Neuronal stem cell (in vitro differentiated cells): ENCODE measurements around the gene AGER.

Source experiments
- DNase-seq: peaks from one replicate; pipeline ENCODE4 v3.0.0-alpha.2; 2013; ENCODE audit warnings: low spot score
- H2AFZ ChIP-seq: one replicate; pipeline ENCODE4 v1.6.1; 2013; ENCODE audit warnings: mild to moderate bottlenecking, low read length, inconsistent platforms
- H2AK5ac ChIP-seq: 2 replicates; pipeline ENCODE4 v1.6.1; 2013; ENCODE audit warnings: low read depth, mild to moderate bottlenecking, inconsistent platforms, low read length, moderate library complexity, mixed read lengths
- H2BK120ac ChIP-seq: 2 replicates; pipeline ENCODE4 v1.6.1; 2013; ENCODE audit warnings: low read depth, mild to moderate bottlenecking, inconsistent platforms, low read length, moderate library complexity, mixed read lengths
- H2BK12ac ChIP-seq: one replicate; pipeline ENCODE4 v1.6.1; 2013; ENCODE audit warnings: low read length, inconsistent platforms
- H2BK15ac ChIP-seq: 2 replicates; pipeline ENCODE4 v1.6.1; 2013; ENCODE audit warnings: mild to moderate bottlenecking, low read length, inconsistent platforms, mixed read lengths
- H2BK5ac ChIP-seq: one replicate; pipeline ENCODE4 v1.6.1; 2013; ENCODE audit warnings: inconsistent platforms, mild to moderate bottlenecking, low read length, moderate library complexity
- H3K14ac ChIP-seq: one replicate; pipeline ENCODE4 v1.6.1; 2013; ENCODE audit warnings: low read length, inconsistent platforms
- H3K18ac ChIP-seq: 2 replicates; pipeline ENCODE4 v1.6.1; 2013; ENCODE audit warnings: low read length, inconsistent platforms
- H3K23ac ChIP-seq: 2 replicates; pipeline ENCODE4 v1.6.1; 2013; ENCODE audit warnings: low read depth, mild to moderate bottlenecking, mixed read lengths, low read length, inconsistent platforms; ENCODE audit not compliant: poor library complexity
- H3K27ac ChIP-seq: replicated peaks from 3 replicates; pipeline ENCODE4 v1.5.1; 2013; ENCODE audit warnings: low read length, inconsistent platforms
- H3K27me3 ChIP-seq, 3 experiments: 2 replicates each; pipeline ENCODE4 v1.6.1; 2013; ENCODE audit warnings: low read length in 3 of 3, mild to moderate bottlenecking in 2 of 3, inconsistent platforms in 1 of 3, low read depth in 1 of 3, mixed read lengths in 1 of 3, moderate library complexity in 1 of 3; ENCODE audit not compliant: control insufficient read depth in 3 of 3, insufficient read depth in 3 of 3
- H3K36me3 ChIP-seq, 2 donors: replicated peaks in 1 of 2; 2 replicates each; pipeline ENCODE4 v1.6.1; 2013; ENCODE audit warnings: low read length in 2 of 2; ENCODE audit not compliant: control insufficient read depth in 2 of 2, insufficient read depth in 2 of 2
- H3K4ac ChIP-seq: 2 replicates; pipeline ENCODE4 v1.6.1; 2013; ENCODE audit warnings: inconsistent platforms, mild to moderate bottlenecking, low read length, moderate library complexity
- H3K4me1 ChIP-seq, 2 donors: 1 replicate in 1 of 2; 2 replicates in 1 of 2; pipeline ENCODE4 v1.6.1; 2013; ENCODE audit warnings: low read length in 2 of 2, low read depth in 1 of 2; ENCODE audit not compliant: control insufficient read depth in 2 of 2, insufficient read depth in 1 of 2
- H3K4me2 ChIP-seq: one replicate; pipeline ENCODE4 v1.6.1; 2013; ENCODE audit warnings: mild to moderate bottlenecking, low read length, inconsistent platforms; ENCODE audit not compliant: insufficient read depth, poor library complexity, severe bottlenecking
- H3K4me3 ChIP-seq, 2 donors: 2 replicates each; pipeline ENCODE4 v1.5.1; 2013; ENCODE audit warnings: low read length in 2 of 2, mild to moderate bottlenecking in 2 of 2, inconsistent platforms in 1 of 2, moderate library complexity in 1 of 2
- H3K79me1 ChIP-seq: one replicate; pipeline ENCODE4 v1.6.1; 2013; ENCODE audit warnings: low read depth, mild to moderate bottlenecking, inconsistent platforms, low read length, moderate library complexity
- H3K9ac ChIP-seq: one replicate; pipeline ENCODE4 v1.6.1; 2013; ENCODE audit warnings: mild to moderate bottlenecking, low read depth, low read length, inconsistent platforms; ENCODE audit not compliant: poor library complexity
- H3K9me3 ChIP-seq, 2 donors: replicated peaks in 1 of 2; 2 replicates each; pipeline versions ENCODE3 to v1.6.1; 2013; ENCODE audit warnings: low read length in 2 of 2, mild to moderate bottlenecking in 2 of 2, inconsistent platforms in 1 of 2, low read depth in 1 of 2, mixed read lengths in 1 of 2, moderate library complexity in 1 of 2; ENCODE audit not compliant: control insufficient read depth in 2 of 2, insufficient read depth in 1 of 2
- H4K8ac ChIP-seq: one replicate; pipeline ENCODE4 v1.6.1; 2013; ENCODE audit warnings: low read depth, mild to moderate bottlenecking, inconsistent platforms, low read length, moderate library complexity
- H4K91ac ChIP-seq: one replicate; pipeline ENCODE4 v1.6.1; 2013; ENCODE audit warnings: low read length, low read depth, mild to moderate bottlenecking, inconsistent platforms; ENCODE audit not compliant: poor library complexity
- WGBS, 2 donors: extraction: QIAGEN DNeasy Blood & Tissue Kit; methylation state at CpG; one replicate each; pipeline ENCODE4 v1.1.7; 2013; ENCODE audit warnings: missing lambda C conversion rate in 2 of 2, mixed read lengths in 1 of 2; ENCODE audit not compliant: insufficient read length in 2 of 2, insufficient replicate concordance in 1 of 2; ENCODE audit errors: extremely low coverage in 2 of 2; 5-methylcytosine and 5-hydroxymethylcytosine counted together

AGER gene

GRCh38 chr6:32192608-32193039 is 8.6 kb upstream of the AGER start, which contains the start of gene GPSM3:
Gene GPSM3 (minus strand): TSS chr6:32192643. CDS start chr6:32192513, 130 bp downstream.
- Histone ChIP-seq H2BK5ac (peak within 1 kb of the TSS; percentile 88), H2BK15ac (peak within 1 kb of the TSS; percentile 97), H3K79me1 (peaks cover 4% of the 10 kb centered on the region), H3K27ac (peak within 1 kb of the TSS; percentile 98), H3K36me3 (peaks cover 3 to 6% of the 10 kb centered on the region in 2 donors), H2AK5ac (peak within 1 kb of the TSS; percentile 58), H3K18ac (peak within 1 kb of the TSS; percentile 93), H2AFZ (peak within 1 kb of the TSS; percentile 59), H3K14ac (peak within 1 kb of the TSS; percentile 58), H3K4ac (peak within 1 kb of the TSS; percentile 53), H3K9me3 (no peaks in the 10 kb centered on the region), H2BK120ac (peak within 1 kb of the TSS; percentile 88), H3K23ac (peak within 1 kb of the TSS; percentile 44), H4K8ac (no peak within 1 kb of the TSS), H3K4me3 (no peak within 1 kb of the TSS), H4K91ac (peak within 1 kb of the TSS; percentile 83), H2BK12ac (peak within 1 kb of the TSS; percentile 99), H3K9ac (no peak within 1 kb of the TSS), H3K4me1 (peaks cover 39 to 41% of the 10 kb centered on the region in 2 donors), H3K4me2 (no peak within 1 kb of the TSS), H3K27me3 (no peaks in the 10 kb centered on the region)
- WGBS, 2 donors: no CpG with 5 or more reads among the region's 5 CpGs
- DNase-seq: no peak

- peaks cover 34 to 35% of the 10 kb centered on the region in 2 donors for H3K4me1 ChIP-seq
- H3K27me3 ChIP-seq: no peaks in the 10 kb centered on the region
- WGBS, 2 donors: no CpG with 5 or more reads among the region's 15 CpGs
- peak overlapping the region; percentile 93 for H3K18ac ChIP-seq
- peak overlapping the region; percentile 53 for H3K4ac ChIP-seq
- peak overlapping the region; percentile 58 for H3K14ac ChIP-seq
- peak overlapping the region; percentile 88 for H2BK5ac ChIP-seq
- H3K4me2 ChIP-seq: no peak overlapping the region
- peak overlapping the region; percentile 58 for H2AK5ac ChIP-seq
- peak overlapping the region; percentile 83 for H4K91ac ChIP-seq
- no peak for DNase-seq
- no peak overlapping the region for H3K9ac ChIP-seq
- peak overlapping the region; percentile 88 for H2BK120ac ChIP-seq
- H2AFZ ChIP-seq: peak overlapping the region; percentile 59
- peaks cover 7% of the 10 kb centered on the region for H3K79me1 ChIP-seq
- peak overlapping the region; percentile 98 for H3K27ac ChIP-seq
- no peak overlapping the region for H4K8ac ChIP-seq
- H3K36me3 ChIP-seq: peaks cover 9 to 12% of the 10 kb centered on the region in 2 donors
- no peaks in the 10 kb centered on the region for H3K9me3 ChIP-seq
- peak overlapping the region; percentile 97 for H2BK15ac ChIP-seq
- no peak overlapping the region for H3K23ac ChIP-seq
- no peak overlapping the region for H3K4me3 ChIP-seq
- H2BK12ac ChIP-seq: peak overlapping the region; percentile 99
These were observed 7.9 kb upstream of the AGER start for GRCh38 chr6:32191696-32192607.

- Histone ChIP-seq H3K4me1 (peaks cover 30% of the 10 kb centered on the region in 2 donors), H3K27ac (peak overlapping the region; percentile 98), H3K4me3 (peak overlapping the region in 1 of 2 donors; percentile 75)
These were observed 7.0 kb upstream of the AGER start for GRCh38 chr6:32190911-32191677.

More at GRCh38 chr6:32190911-32191677, 7.0 kb upstream of the AGER start:
- H2AFZ ChIP-seq: no peak overlapping the region
- peak overlapping the region; percentile 99 for H2BK12ac ChIP-seq
- H3K36me3 ChIP-seq: peaks cover 14 to 21% of the 10 kb centered on the region in 2 donors
- H2BK15ac ChIP-seq: peak overlapping the region; percentile 97
- peak overlapping the region; percentile 88 for H2BK120ac ChIP-seq
- H3K4me2 ChIP-seq: peak overlapping the region; percentile 51
- peak overlapping the region; percentile 73 for H3K18ac ChIP-seq
- peak overlapping the region; percentile 88 for H2BK5ac ChIP-seq
- no peak overlapping the region for H3K23ac ChIP-seq
- H3K14ac ChIP-seq: no peak overlapping the region
- peak overlapping the region; percentile 58 for H2AK5ac ChIP-seq
- peak overlapping the region; percentile 83 for H4K91ac ChIP-seq
- H3K79me1 ChIP-seq: peaks cover 7% of the 10 kb centered on the region
- no peaks in the 10 kb centered on the region for H3K9me3 ChIP-seq
- H3K9ac ChIP-seq: no peak overlapping the region
- no peak overlapping the region for H3K4ac ChIP-seq
- H4K8ac ChIP-seq: no peak overlapping the region
- no peak for DNase-seq
- H3K27me3 ChIP-seq: no peaks in the 10 kb centered on the region
- no CpG with 5 or more reads among the region's 8 CpGs for WGBS, 2 donors
